Measurements from ENCODE around the gene EVPL. TPM values are rescaled to one million over a fixed set of nuclear protein-coding genes. Genes with fewer than 3 reads are reported as not detected.

EVPL gene
- total RNA-seq, 2 donors from 2014 or later, result 0.30 to 0.71 TPM

GRCh38 chr17:76017481-76018339 lies 9.4 kb downstream of the EVPL start:
- TF ChIP-seq CTCF (IDR thresholded peaks at IDR 0.05), result no peak
- Histone ChIP-seq H3K4me3 (no peak overlapping the region), H3K9me3 (no peaks in the 10 kb centered on the region), H3K27ac (no peak overlapping the region), H3K36me3 (no peaks in the 10 kb centered on the region), H3K27me3 (no peaks in the 10 kb centered on the region), H3K4me1 (no peaks in the 10 kb centered on the region)
- DNase-seq (ENCODE audit: low spot score), result no peak

- DNase-seq (ENCODE audit: low spot score), result no peak
- TF ChIP-seq CTCF (IDR thresholded peaks at IDR 0.05), result no peak
These were observed 12.2 kb downstream of the EVPL start for GRCh38 chr17:76014925-76015261.

GRCh38 chr17:76014100-76014924 lies 12.8 kb downstream of the EVPL start:
- H3K9me3 ChIP-seq, result no peaks in the 10 kb centered on the region
- TF ChIP-seq CTCF (IDR thresholded peaks at IDR 0.05), result peak; percentile 96 to 99
- H3K4me1 ChIP-seq, result no peaks in the 10 kb centered on the region
- no peak overlapping the region for H3K27ac ChIP-seq
- no peaks in the 10 kb centered on the region for H3K36me3 ChIP-seq
- H3K4me3 ChIP-seq, result no peak overlapping the region
- no peak for DNase-seq (ENCODE audit: low spot score)
- H3K27me3 ChIP-seq, result no peaks in the 10 kb centered on the region

More at GRCh38 chr17:76014925-76015261, 12.2 kb downstream of the EVPL start:
- Histone ChIP-seq H3K27me3 (no peaks in the 10 kb centered on the region), H3K27ac (no peak overlapping the region), H3K4me1 (no peaks in the 10 kb centered on the region), H3K4me3 (no peak overlapping the region), H3K36me3 (no peaks in the 10 kb centered on the region), H3K9me3 (no peaks in the 10 kb centered on the region)

- no peaks in the 10 kb centered on the region for H3K9me3 ChIP-seq
- no peaks in the 10 kb centered on the region for H3K27me3 ChIP-seq
- no peak overlapping the region for H3K27ac ChIP-seq
- no peak for DNase-seq (ENCODE audit: low spot score)
- H3K4me3 ChIP-seq, result no peak overlapping the region
- TF ChIP-seq CTCF (IDR thresholded peaks at IDR 0.05), result no peak
- no peaks in the 10 kb centered on the region for H3K36me3 ChIP-seq
- no peaks in the 10 kb centered on the region for H3K4me1 ChIP-seq
These were observed 13.7 kb downstream of the EVPL start for GRCh38 chr17:76013377-76013932.

- Histone ChIP-seq H3K36me3 (no peaks in the 10 kb centered on the region), H3K4me3 (no peak overlapping the region), H3K9me3 (no peaks in the 10 kb centered on the region), H3K27me3 (no peaks in the 10 kb centered on the region), H3K4me1 (no peaks in the 10 kb centered on the region), H3K27ac (no peak overlapping the region)
- TF ChIP-seq CTCF (IDR thresholded peaks at IDR 0.05), result no peak
- DNase-seq (ENCODE audit: low spot score), result no peak
These were observed 15.2 kb downstream of the EVPL start for GRCh38 chr17:76011951-76012350.
